Left ventricle myocardium inferior (tissue), 1 donor: Measurements from ENCODE around the gene CAND1. TPM values are rescaled to one million over a fixed set of nuclear protein-coding genes. Genes with fewer than 3 reads are reported as not detected.
A peak's percentile ranks its signal among the peaks of the same experiment; 100 is the strongest.

ENCODE experiments used
- DNase-seq: peaks from one replicate; pipeline ENCODE4 v3.0.0-alpha.2; 2020
- H3K27ac ChIP-seq: fragments of 200-600 bp; replicated peaks from 2 replicates; pipeline ENCODE4 v1.8.0; 2021
- H3K27me3 ChIP-seq: fragments of 200-600 bp; 2 replicates; pipeline ENCODE4 v1.8.0; 2021; ENCODE audit warnings: low read depth
- H3K36me3 ChIP-seq: fragments of 200-600 bp; 2 replicates; pipeline ENCODE4 v1.8.0; 2021
- H3K4me1 ChIP-seq: fragments of 200-600 bp; 2 replicates; pipeline ENCODE4 v1.8.0; 2021
- H3K4me3 ChIP-seq: fragments of 200-600 bp; 2 replicates; pipeline ENCODE4 v1.8.0; 2021; ENCODE audit warnings: mild to moderate bottlenecking, moderate library complexity
- H3K9me3 ChIP-seq: fragments of 200-600 bp; replicated peaks from 2 replicates; pipeline ENCODE4 v1.8.0; 2021
- intact Hi-C: fragments of 100-400 bp; cut with micrococcal nuclease; formaldehyde crosslinking; loops from one replicate; pipeline ENCODE4 v1.11.0; 2022
- total RNA-seq: library from RNA; stranded (reverse); fragmentation: NEBNext Ultra II Directional; extraction: Animal tissue kit (Norgen Biotek cat#: 25700); gene quantifications from one replicate; pipeline ENCODE4 v1.2.1, GENCODE V29; 2021
- TF ChIP-seq, protein P1 (sequence below): fragments of 200-600 bp; IDR thresholded peaks from 2 replicates; pipeline ENCODE4 v1.8.0; 2021; ENCODE audit warnings: antibody characterized with exemption, mild to moderate bottlenecking, borderline replicate concordance
- donor health status: DM: no; HTN: yes; CAD: no; lungs with severe emphysema.

Gene CAND1
- total RNA-seq, 1 donor from 2014 or later = 32.9 TPM

DNA sequence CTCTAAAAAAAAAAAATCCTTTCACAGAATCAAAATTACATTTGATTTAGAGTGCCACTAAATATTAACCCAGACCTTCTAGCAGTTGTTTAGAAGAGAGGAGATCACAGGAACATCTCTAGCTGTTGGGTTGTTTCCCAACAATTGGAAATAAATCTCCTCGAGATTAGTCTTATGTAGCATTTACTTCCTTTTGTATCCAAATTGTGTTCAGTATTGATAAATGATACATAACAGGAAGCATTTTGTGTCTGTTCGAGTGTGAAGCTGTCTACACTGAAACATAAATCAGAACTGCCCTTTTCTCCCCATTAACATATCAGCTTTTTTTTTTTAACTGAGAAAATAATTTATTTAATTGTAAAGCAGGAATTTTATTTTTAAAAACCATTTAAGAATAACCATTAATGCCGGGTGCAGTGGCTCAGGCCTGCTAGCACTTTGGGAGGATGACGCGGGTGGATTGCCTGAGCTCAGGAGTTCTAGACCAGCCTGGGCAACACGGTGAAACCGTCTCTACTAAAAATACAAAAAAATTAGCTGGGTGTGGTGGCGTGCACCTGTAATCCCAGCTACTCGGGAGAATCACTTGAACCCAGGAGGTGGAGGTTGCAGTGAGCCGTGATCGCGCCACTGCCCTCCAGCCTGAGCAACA lies 14.7 kb upstream of the CAND1 start:
- H3K4me3 ChIP-seq = no peak overlapping the region
- TF ChIP-seq, protein P1, sequence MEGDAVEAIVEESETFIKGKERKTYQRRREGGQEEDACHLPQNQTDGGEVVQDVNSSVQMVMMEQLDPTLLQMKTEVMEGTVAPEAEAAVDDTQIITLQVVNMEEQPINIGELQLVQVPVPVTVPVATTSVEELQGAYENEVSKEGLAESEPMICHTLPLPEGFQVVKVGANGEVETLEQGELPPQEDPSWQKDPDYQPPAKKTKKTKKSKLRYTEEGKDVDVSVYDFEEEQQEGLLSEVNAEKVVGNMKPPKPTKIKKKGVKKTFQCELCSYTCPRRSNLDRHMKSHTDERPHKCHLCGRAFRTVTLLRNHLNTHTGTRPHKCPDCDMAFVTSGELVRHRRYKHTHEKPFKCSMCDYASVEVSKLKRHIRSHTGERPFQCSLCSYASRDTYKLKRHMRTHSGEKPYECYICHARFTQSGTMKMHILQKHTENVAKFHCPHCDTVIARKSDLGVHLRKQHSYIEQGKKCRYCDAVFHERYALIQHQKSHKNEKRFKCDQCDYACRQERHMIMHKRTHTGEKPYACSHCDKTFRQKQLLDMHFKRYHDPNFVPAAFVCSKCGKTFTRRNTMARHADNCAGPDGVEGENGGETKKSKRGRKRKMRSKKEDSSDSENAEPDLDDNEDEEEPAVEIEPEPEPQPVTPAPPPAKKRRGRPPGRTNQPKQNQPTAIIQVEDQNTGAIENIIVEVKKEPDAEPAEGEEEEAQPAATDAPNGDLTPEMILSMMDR = no peak
- H3K27ac ChIP-seq = no peak overlapping the region
- no peaks in the 10 kb centered on the region for H3K27me3 ChIP-seq
- intact Hi-C loops = no loop called here
- DNase-seq = no peak
- H3K4me1 ChIP-seq = no peaks in the 10 kb centered on the region
- no peaks in the 10 kb centered on the region for H3K36me3 ChIP-seq
- H3K9me3 ChIP-seq = no peaks in the 10 kb centered on the region

DNA sequence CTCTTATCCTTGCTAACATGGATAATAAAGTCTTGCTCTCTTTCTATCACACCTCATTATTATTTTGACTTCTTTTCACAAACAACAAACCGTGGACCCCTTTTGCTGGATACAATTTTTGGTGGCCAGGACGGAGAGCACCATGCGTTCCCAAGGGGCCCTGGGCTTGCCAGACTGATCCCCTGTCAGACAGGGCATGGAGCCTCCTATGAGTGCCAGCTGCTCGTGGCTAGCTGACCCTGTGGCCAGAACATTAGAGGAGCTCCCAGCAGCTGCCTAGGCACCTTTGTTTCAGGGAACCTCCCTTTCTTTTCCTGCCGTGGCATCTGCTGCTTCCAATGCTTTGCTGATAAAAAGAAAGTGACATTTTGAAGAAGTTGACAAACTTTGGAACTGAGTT lies 12.5 kb upstream of the CAND1 start:
- Histone ChIP-seq H3K27ac (no peak overlapping the region), H3K4me1 (no peaks in the 10 kb centered on the region), H3K9me3 (no peaks in the 10 kb centered on the region), H3K36me3 (no peaks in the 10 kb centered on the region), H3K27me3 (no peaks in the 10 kb centered on the region), H3K4me3 (no peak overlapping the region)
- TF ChIP-seq, protein P1 = no peak
- DNase-seq = no peak
- intact Hi-C loops = no loop called here

DNA sequence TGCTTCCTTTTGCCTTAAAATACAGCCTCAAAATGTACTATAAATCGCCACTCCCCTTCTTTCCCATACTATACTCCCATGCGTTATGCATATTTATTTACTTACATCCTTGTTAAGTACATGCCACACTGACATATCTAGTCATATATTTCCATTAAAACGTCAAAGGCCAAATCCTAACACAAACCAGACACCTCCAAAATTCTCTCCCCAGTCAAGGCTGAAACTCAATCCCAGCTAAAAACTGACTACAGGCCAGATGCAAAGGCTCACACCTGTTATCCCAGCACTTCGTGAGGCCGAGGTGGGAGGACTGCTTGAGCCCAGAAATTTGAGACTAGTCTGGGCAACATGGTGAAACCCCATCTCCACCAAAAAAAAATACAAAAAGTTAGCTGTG lies 5.7 kb upstream of the CAND1 start:
- TF ChIP-seq, protein P1 = no peak
- no peaks in the 10 kb centered on the region for H3K36me3 ChIP-seq
- intact Hi-C loops = no loop called here
- no peaks in the 10 kb centered on the region for H3K9me3 ChIP-seq
- no peaks in the 10 kb centered on the region for H3K27me3 ChIP-seq
- no peak overlapping the region for H3K27ac ChIP-seq
- peaks cover 10% of the 10 kb centered on the region for H3K4me1 ChIP-seq
- no peak overlapping the region for H3K4me3 ChIP-seq
- DNase-seq = no peak

- Histone ChIP-seq H3K27ac (peak overlapping the region; percentile 99), H3K36me3 (no peaks in the 10 kb centered on the region), H3K27me3 (no peaks in the 10 kb centered on the region), H3K9me3 (no peaks in the 10 kb centered on the region), H3K4me3 (peak overlapping the region; percentile 94), H3K4me1 (peaks cover 52% of the 10 kb centered on the region)
- intact Hi-C loops = no loop called here
- TF ChIP-seq, protein P1 = peak; percentile 9
- peak; percentile 73 for DNase-seq
Measured at GRCh38 chr12:67268335-67268895, 743 bp upstream of the CAND1 start.

- H3K27me3 ChIP-seq = no peaks in the 10 kb centered on the region
- peak; percentile 29 for DNase-seq
- no peaks in the 10 kb centered on the region for H3K9me3 ChIP-seq
- H3K4me1 ChIP-seq = peaks cover 67% of the 10 kb centered on the region
- peak overlapping the region; percentile 99 for H3K27ac ChIP-seq
- intact Hi-C loops = no loop called here
- no peaks in the 10 kb centered on the region for H3K36me3 ChIP-seq
- TF ChIP-seq, protein P1 = peak; percentile 22
- H3K4me3 ChIP-seq = peak overlapping the region; percentile 94
Measured at GRCh38 chr12:67269633-67270573, 745 bp downstream of the CAND1 start.
